Common myeloid progenitor, CD34-positive (primary cell): ENCODE measurements around the gene AIF1.

Experiments
- CTCF ChIA-PET: fragments of 350-600 bp; sonication (Branson Sonifier 250); formaldehyde crosslinking; loops from one replicate; lab custom pipeline; 2021; ENCODE audit warnings: antibody characterized with exemption; lab: Charles Lee
- POLR2A ChIA-PET: fragments of 350-600 bp; sonication (Branson Sonifier 250); formaldehyde crosslinking; loops from one replicate; lab custom pipeline; 2021; ENCODE audit warnings: antibody characterized with exemption; lab: Charles Lee
- DNase-seq, 3 donors: peaks; one replicate each; pipeline versions ENCODE4 v3.0.0 to v3.0.0-alpha.2; 2013
- H3K27ac ChIP-seq, 2 experiments: 1 replicate in 1 of 2; 2 replicates in 1 of 2; pipeline ENCODE4 v1.7.0; 2013; ENCODE audit warnings: inconsistent platforms in 2 of 2, low read length in 2 of 2, mild to moderate bottlenecking in 2 of 2, low read depth in 1 of 2, moderate library complexity in 1 of 2; ENCODE audit not compliant: severe bottlenecking in 2 of 2, insufficient read depth in 1 of 2, poor library complexity in 1 of 2
- H3K27me3 ChIP-seq, 5 experiments: replicated peaks in 2 of 5; 1 replicate in 3 of 5; 2 replicates in 2 of 5; pipeline versions ENCODE4 v1.6.1 to v1.7.0; 2013; ENCODE audit warnings: low read length in 4 of 5, mild to moderate bottlenecking in 2 of 5, moderate library complexity in 2 of 5, inconsistent platforms in 1 of 5; ENCODE audit not compliant: insufficient read depth in 5 of 5, control insufficient read depth in 4 of 5
- H3K36me3 ChIP-seq, 4 experiments: 1 replicate in 2 of 4; 2 replicates in 2 of 4; pipeline versions ENCODE4 v1.6.1 to v1.7.0; 2013; ENCODE audit warnings: low read length in 3 of 4, control low read depth in 1 of 4, mild to moderate bottlenecking in 1 of 4; ENCODE audit not compliant: control insufficient read depth in 4 of 4, insufficient read depth in 4 of 4
- H3K4me1 ChIP-seq, 4 experiments: 1 replicate in 3 of 4; 2 replicates in 1 of 4; pipeline versions ENCODE4 v1.6.1 to v1.7.1; 2013; ENCODE audit warnings: low read length in 3 of 4, mild to moderate bottlenecking in 3 of 4, control low read depth in 1 of 4, inconsistent platforms in 1 of 4, moderate library complexity in 1 of 4; ENCODE audit not compliant: control insufficient read depth in 4 of 4, insufficient read depth in 4 of 4; ENCODE audit errors: control extremely low read depth in 1 of 4
- H3K4me3 ChIP-seq, 7 experiments: 1 replicate in 4 of 7; 2 replicates in 3 of 7; pipeline versions ENCODE4 v1.5.1 to v1.7.0; 2013; ENCODE audit warnings: mild to moderate bottlenecking in 7 of 7, low read length in 6 of 7, moderate library complexity in 6 of 7, inconsistent platforms in 2 of 7, low read depth in 2 of 7, control low read depth in 1 of 7; ENCODE audit not compliant: insufficient read depth in 4 of 7, control insufficient read depth in 1 of 7; ENCODE audit errors: extremely low read depth in 1 of 7
- H3K9me3 ChIP-seq, 5 experiments: 1 replicate in 4 of 5; 2 replicates in 1 of 5; pipeline versions ENCODE4 v1.6.1 to v1.7.1; 2013; ENCODE audit warnings: low read length in 4 of 5, mild to moderate bottlenecking in 2 of 5, inconsistent platforms in 1 of 5, low read depth in 1 of 5, moderate library complexity in 1 of 5; ENCODE audit not compliant: control insufficient read depth in 4 of 5, insufficient read depth in 2 of 5; ENCODE audit errors: control extremely low read depth in 1 of 5
- WGBS: methylation state at CpG from one replicate; pipeline ENCODE4 v1.1.5; 2013; ENCODE audit not compliant: insufficient coverage; 5-methylcytosine and 5-hydroxymethylcytosine counted together

AIF1 gene

GRCh38 chr6:31658983-31659648 is 44.1 kb downstream of the AIF1 start:
- H3K36me3 ChIP-seq: peaks cover 4 to 36% (median 27%) of the 10 kb centered on the region in 4 experiments
- peaks cover 10 to 64% (median 38%) of the 10 kb centered on the region in 4 experiments for H3K4me1 ChIP-seq
- ChIA-PET CTCF (interaction anchor here (0.7 to 0.9 kb wide), 2 partner anchors 9 to 111 kb away, joined by 3 read pairs; no protein-coding TSS in a partner anchor), POLR2A (no interaction called here)
- WGBS: 96% methylated on average over 11 of the region's 13 CpGs
- H3K4me3 ChIP-seq: peak overlapping the region in 5 of 7 experiments; percentile 77 to 94 (median 80)
- no peak for DNase-seq
- H3K27me3 ChIP-seq: no peaks in the 10 kb centered on the region
- peak overlapping the region; percentile 74 to 86 for H3K27ac ChIP-seq
- no peaks in the 10 kb centered on the region for H3K9me3 ChIP-seq

- peak in 2 of 3 donors; percentile 62 to 72 for DNase-seq
- ChIA-PET CTCF (interaction anchor here (0.7 to 1.7 kb wide), 4 partner anchors 8 to 80 kb away, joined by 3 to 4 read pairs (median 3); no protein-coding TSS in a partner anchor), POLR2A (interaction anchor here (1.0 to 1.3 kb wide), 3 partner anchors 8 to 113 kb away, joined by 3 to 5 read pairs (median 5); partner anchors contain the start of gene NFKBIL1)
- Histone ChIP-seq H3K27me3 (no peaks in the 10 kb centered on the region), H3K9me3 (no peaks in the 10 kb centered on the region), H3K27ac (peak overlapping the region; percentile 74 to 86), H3K4me1 (peaks cover 10 to 70% (median 44%) of the 10 kb centered on the region in 4 experiments), H3K4me3 (peak overlapping the region; percentile 73 to 94 (median 80)), H3K36me3 (peaks cover 4 to 36% (median 27%) of the 10 kb centered on the region in 4 experiments)
- 32% methylated on average over 13 of the region's 13 CpGs for WGBS
Measured at GRCh38 chr6:31659649-31660380, 44.8 kb downstream of the AIF1 start.

GRCh38 chr6:31660381-31661261 is 45.6 kb downstream of the AIF1 start, which contains the start of gene C6orf47:
C6orf47 (minus strand) TSS chr6:31660778; CDS start chr6:31659947, 831 bp downstream.
- CTCF ChIA-PET: interaction anchor here (0.7 to 1.7 kb wide), 10 partner anchors 8 to 114 kb away, joined by 3 to 6 read pairs (median 4); partner anchors contain the start of genes ATP6V1G2, BAG6, DDAH2 and LY6G5C
- peak; percentile 68 to 76 (median 72) for DNase-seq
- H3K4me1 ChIP-seq: peaks cover 10 to 70% (median 49%) of the 10 kb centered on the region in 4 experiments

GRCh38 chr6:31661262-31662123 is 46.5 kb downstream of the AIF1 start:
- H3K27ac ChIP-seq: peak overlapping the region in 1 of 2 experiments; percentile 86
- no peaks in the 10 kb centered on the region for H3K27me3 ChIP-seq
- WGBS: 90% methylated on average over 7 of the region's 12 CpGs
- CTCF ChIA-PET: interaction anchor here (0.6 to 1.7 kb wide), 10 partner anchors 8 to 115 kb away, joined by 3 to 6 read pairs (median 4); partner anchors contain the start of genes ATP6V1G2, BAG6, DDAH2 and LY6G5C
- H3K9me3 ChIP-seq: no peaks in the 10 kb centered on the region
- H3K36me3 ChIP-seq: peaks cover 4 to 31% (median 20%) of the 10 kb centered on the region in 4 experiments
- no peak for DNase-seq
- POLR2A ChIA-PET: interaction anchor here (0.7 to 1.3 kb wide), 3 partner anchors 9 to 76 kb away, joined by 3 to 5 read pairs (median 5); partner anchors contain the start of gene BAG6
- peak overlapping the region in 4 of 7 experiments; percentile 77 to 86 (median 80) for H3K4me3 ChIP-seq
- peaks cover 12 to 73% (median 52%) of the 10 kb centered on the region in 4 experiments for H3K4me1 ChIP-seq

More at GRCh38 chr6:31660381-31661261, 45.6 kb downstream of the AIF1 start, which contains the start of gene C6orf47:
- Histone ChIP-seq H3K4me3 (peak within 1 kb of the TSS; percentile 73 to 94 (median 80)), H3K36me3 (peaks cover 4 to 34% (median 25%) of the 10 kb centered on the region in 4 experiments), H3K27ac (peak within 1 kb of the TSS; percentile 74 to 86), H3K9me3 (no peaks in the 10 kb centered on the region), H3K27me3 (no peaks in the 10 kb centered on the region)
- POLR2A ChIA-PET: interaction anchor here (1.0 to 1.3 kb wide), 3 partner anchors 9 to 114 kb away, joined by 3 to 5 read pairs (median 5); partner anchors contain the start of gene NFKBIL1
- under 1% methylated on average over 49 of the region's 52 CpGs for WGBS

DNA sequence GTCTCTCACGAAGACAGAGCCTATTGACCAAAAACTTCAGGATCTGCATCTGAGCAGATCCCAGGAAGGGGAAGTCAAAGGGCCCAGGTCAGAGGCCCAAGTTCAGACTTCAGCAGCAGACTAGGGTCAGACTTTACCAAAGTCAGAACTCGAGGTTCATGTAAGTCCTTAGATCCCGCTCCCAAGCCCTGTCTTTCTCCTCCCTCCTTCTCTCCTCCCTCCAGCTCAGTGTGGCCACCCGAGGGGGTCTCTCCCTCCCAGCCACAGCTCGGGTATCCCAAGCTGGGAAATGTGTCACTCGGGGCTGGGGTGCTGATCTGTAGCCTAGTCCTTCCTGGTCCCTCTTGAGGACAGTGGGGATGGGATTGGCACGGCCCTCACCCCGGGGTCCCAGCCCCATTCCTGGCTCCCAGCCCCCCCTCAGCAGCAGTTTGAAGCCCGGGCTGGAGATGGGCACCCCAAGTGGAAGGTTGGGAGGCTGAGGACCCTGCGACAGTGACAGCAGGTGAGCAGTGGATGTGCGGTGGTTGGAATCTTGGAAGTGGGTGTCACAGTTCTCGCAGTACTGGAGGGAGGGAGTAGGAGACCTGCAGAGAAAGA is 47.2 kb downstream of the AIF1 start:
- POLR2A ChIA-PET: interaction anchor here (0.7 kb wide), 1 partner anchor 10 kb away, joined by 3 read pairs; the partner anchor contains the start of gene BAG6

More for the DNA sequence above, 47.2 kb downstream of the AIF1 start:
- 93% methylated on average over 8 of the region's 12 CpGs for WGBS
- Histone ChIP-seq H3K4me3 (no peak overlapping the region), H3K4me1 (peaks cover 15 to 80% (median 58%) of the 10 kb centered on the region in 4 experiments), H3K36me3 (peaks cover 4 to 32% (median 17%) of the 10 kb centered on the region in 4 experiments), H3K27ac (no peak overlapping the region), H3K9me3 (no peaks in the 10 kb centered on the region), H3K27me3 (no peaks in the 10 kb centered on the region)
- no peak for DNase-seq
- CTCF ChIA-PET: interaction anchor here (0.6 to 4.6 kb wide), 6 partner anchors 9 to 70 kb away, joined by 3 to 40 read pairs (median 4); partner anchors contain the start of genes APOM and BAG6
